NK-92 treated with Interleukin-12 subunit alpha and Interleukin-12 subunit beta, amount 100 ng/mL, for 24 hours (cell line): ENCODE data around the gene ZBTB38.
A peak's percentile ranks its signal among the peaks of the same experiment; 100 is the strongest.

Source experiments
- DNase-seq: peaks from one replicate; lab custom pipeline; 2025; lab: John Stamatoyannopoulos, UW

The ZBTB38 gene

GRCh38 chr3:141368925-141369794 lies 856 bp downstream of the ZBTB38 start:
- no peak for DNase-seq

- peak; percentile 33 for DNase-seq
Observed at GRCh38 chr3:141370065-141370533, 1.8 kb downstream of the ZBTB38 start.

DNA sequence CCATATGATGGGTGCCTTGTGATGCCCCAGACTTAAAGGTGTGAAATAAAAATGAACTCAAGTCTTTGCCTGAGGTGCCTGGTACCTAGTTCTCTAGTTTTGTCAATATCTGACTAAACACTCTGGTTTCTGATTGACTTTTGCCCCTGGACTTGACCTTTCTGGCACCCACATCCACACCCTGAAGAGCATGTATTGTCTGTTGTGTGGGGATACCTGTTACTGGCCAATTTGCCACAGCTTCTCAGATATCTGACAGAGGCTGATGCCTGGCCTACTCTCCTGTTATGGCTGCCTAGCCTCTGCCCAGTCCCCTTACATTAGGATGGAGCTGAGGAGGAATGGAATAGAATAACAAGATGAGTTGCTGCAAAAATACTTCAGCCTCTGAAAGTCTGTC lies 3.6 kb downstream of the ZBTB38 start:
- DNase-seq = no peak

GRCh38 chr3:141372656-141373055 lies 4.4 kb downstream of the ZBTB38 start:
- DNase-seq = no peak

DNA sequence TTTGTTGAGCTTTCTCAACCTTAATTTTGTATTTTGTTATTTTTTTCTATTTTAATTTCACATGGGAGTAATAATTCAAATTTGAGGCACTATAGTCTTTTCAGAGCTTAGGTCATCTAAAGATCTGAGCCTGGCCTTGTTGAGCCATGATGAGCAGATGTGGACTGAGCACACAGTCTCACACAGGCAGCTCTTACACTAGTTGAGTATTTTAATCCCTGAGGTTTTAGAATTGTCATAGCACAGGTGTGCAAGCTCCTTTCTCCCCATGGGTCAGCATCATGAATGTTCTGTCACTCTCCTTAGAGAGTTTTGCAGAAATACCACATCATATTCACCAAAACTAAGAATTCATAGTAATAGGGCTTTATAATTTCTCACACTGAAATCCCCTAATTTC lies 4.9 kb downstream of the ZBTB38 start:
- DNase-seq = no peak

GRCh38 chr3:141373768-141374526 lies 5.6 kb downstream of the ZBTB38 start:
- DNase-seq = no peak

GRCh38 chr3:141375381-141376301 lies 7.3 kb downstream of the ZBTB38 start:
- DNase-seq = no peak

- DNase-seq = no peak
Observed at GRCh38 chr3:141377377-141377776, 9.1 kb downstream of the ZBTB38 start.

DNA sequence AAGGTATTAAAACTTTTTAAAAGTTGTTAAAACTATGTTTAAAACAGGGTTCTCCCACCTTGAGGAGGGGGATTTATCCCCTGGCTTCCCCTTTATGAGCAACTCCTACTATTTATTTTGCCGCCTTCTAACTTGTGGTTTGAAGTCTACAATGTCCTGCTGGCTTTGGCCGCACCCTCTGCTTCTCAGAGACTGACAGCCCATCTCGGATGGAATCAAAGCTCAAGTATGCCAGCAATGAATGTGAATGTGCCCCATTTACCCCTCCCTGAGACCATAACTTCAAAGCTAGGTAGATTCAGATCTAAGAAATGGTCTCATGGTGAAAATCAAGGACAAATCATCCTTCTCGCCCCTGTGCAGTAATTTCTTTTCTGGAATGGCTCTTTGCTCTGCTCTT lies 10.3 kb downstream of the ZBTB38 start:
- no peak for DNase-seq

DNA sequence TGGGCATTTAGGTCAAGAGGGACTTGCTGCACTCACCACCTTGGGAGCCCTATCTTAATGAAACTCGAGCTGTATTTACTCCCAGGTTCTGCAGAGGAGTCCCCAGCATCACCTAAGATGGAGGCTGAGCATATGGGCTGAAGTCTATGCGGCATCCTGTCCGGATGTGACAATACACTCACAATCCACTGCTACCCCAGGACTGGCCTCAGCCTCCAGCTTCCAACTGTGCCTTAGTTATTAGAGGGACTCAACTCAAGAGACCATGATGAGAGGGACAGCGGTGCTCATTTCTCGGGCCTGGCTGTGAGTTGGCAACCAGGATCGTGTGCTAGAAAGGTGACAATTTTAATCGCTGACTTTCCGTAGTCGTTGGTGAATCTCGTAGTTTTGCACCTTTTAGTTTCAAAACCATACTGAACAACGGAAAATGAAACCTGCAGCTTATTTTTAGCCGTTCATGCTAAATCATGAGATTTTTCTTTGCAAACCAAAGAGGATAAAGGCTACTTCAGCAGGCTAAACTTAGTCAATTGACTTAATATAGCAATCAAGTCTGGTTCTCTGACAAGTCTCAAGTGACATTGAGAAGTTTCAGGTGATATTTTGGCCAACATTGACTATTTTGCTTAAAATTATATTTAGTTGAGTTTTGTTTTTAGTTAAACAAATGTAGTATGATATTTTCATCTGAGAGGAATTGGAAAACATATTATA lies 11.1 kb downstream of the ZBTB38 start:
- DNase-seq = peak; percentile 52

GRCh38 chr3:141380279-141380678 lies 12.0 kb downstream of the ZBTB38 start:
- no peak for DNase-seq

DNA sequence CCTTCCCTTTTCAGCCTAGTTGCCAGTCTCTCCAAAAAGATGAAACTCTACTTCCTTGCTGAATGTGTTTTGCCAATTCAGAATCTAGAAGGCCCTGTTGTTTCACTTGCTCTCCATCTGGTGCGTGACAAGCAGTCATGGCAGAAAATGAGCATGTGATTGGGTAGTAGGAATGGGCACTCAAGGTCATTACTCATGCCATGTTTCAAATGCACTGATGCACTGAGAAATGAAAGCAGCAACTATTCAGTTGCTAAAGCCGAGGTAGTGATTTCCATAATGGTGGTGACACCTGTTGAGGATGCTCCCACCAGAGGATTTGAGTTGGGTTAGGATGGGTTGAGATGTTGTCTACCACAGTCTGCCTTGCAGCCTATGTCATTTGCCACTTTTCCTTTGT lies 12.7 kb downstream of the ZBTB38 start:
- no peak for DNase-seq

GRCh38 chr3:141382571-141382970 lies 14.3 kb downstream of the ZBTB38 start:
- DNase-seq = no peak

- no peak for DNase-seq
Observed at GRCh38 chr3:141383555-141384129, 15.3 kb downstream of the ZBTB38 start.

DNA sequence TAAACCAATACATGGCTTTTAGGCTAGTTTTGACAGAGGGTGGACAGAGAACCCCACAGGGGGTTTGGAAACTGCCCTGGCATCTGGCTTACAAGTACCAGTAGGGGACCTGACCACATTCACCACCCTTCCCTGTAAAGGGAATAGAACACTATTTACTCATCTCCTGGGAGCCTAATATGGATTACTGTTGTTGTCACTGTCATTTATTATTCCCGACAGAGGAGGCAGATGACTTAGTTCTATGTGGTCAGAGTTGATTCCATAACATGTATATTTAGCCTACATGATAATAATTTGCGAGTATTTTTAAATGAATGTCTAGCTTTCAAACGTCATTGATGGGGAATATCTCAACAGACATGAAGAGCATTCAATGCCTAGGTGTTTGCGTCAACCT lies 15.9 kb downstream of the ZBTB38 start:
- no peak for DNase-seq

DNA sequence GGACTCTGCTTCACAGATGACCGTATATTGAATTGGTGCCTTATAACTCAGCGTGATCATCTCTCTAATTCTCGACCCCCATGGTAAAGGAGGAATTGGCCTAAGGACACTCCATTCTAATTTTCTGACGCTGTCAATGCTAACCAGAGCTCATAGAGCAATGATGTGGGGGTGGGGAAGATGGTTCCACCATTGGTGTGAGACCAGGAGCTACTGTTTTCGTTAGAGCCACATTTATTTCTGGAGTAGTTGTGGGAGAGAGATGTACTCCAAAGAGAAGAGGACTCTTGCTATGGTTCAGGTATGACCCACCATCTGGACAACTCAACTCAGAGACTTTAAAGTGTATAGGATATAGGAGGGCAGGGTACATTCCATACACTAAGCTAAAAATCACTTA lies 16.3 kb downstream of the ZBTB38 start:
- DNase-seq = no peak

GRCh38 chr3:141385406-141386125 lies 17.3 kb downstream of the ZBTB38 start:
- DNase-seq = no peak

DNA sequence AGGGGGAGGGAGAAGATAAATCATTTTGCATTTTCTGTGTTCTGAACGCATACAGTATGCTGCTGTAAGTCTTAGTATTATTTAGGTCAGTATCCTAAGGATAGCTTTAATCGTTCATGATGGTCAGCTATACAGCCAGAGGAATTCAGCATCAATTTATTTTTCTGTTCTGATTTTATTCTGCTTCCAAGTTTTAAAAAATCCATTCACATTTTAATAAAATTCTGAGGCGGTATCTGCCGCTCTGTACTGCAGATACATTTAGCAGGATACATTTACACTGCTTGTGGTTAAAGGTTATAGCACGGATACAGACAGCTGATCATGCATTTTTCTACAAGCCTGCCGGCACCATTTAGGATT lies 17.8 kb downstream of the ZBTB38 start:
- DNase-seq = no peak

DNA sequence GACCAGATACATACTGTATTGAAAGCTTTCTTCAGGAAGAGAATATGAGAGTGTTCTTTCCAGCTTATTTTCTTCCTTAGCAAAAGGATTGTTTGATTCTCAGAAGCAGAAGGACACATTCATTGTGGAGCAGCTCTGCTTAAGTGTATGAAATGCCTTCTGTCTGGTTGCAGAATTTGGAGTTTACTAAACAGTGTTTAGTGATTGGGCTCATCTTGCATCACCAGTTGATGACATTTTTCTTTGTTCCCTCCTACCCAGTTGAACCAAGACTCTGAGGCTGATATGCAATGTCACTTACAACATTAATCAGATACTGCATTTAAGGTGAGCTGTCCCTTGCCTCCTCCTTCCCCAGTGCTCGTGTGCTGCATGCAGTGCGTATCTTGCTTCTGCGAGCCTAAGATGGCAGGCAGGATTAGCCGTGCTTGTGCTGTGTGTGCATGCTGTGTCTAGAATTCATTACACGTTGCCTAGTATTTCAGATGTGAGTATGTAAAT lies 18.4 kb downstream of the ZBTB38 start:
- no peak for DNase-seq

GRCh38 chr3:141387516-141387915 lies 19.2 kb downstream of the ZBTB38 start:
- DNase-seq = no peak
